MCF 10A (cell line): Measurements from ENCODE around the gene ACSS2. TPM values are rescaled to one million over a fixed set of nuclear protein-coding genes. Genes with fewer than 3 reads are reported as not detected.

Source experiments
- BruUV-seq: library from RNA; stranded (reverse); fragments of 400-500 nt; replicated peaks from 2 replicates; lab custom pipeline; 2021; lab: Mats Ljungman, UMichigan
- CTCF ChIA-PET: fragments of 300-600 bp; sonication (Branson Sonifier 250); formaldehyde crosslinking; extraction: SDS; loops from one replicate; lab custom pipeline; 2021; ENCODE audit warnings: antibody characterized with exemption, inconsistent platforms; lab: Yijun Ruan, JAX
- POLR2A ChIA-PET: fragments of 300-600, 350-650 bp; sonication (Branson Sonifier 250); formaldehyde crosslinking; extraction: SDS; loops from one replicate; lab custom pipeline; 2020; ENCODE audit warnings: antibody characterized with exemption, inconsistent platforms; lab: Yijun Ruan, JAX
- DNase-seq: peaks from one replicate; pipeline ENCODE4 v3.0.0-alpha.2; 2018; ENCODE audit not compliant: unreplicated experiment
- H3K27ac Mint-ChIP-seq: one replicate; pipeline ENCODE4 v1.8.0; 2022; ENCODE audit warnings: mild to moderate bottlenecking, low read depth, mixed read lengths; ENCODE audit not compliant: unreplicated experiment
- H3K27me3 Mint-ChIP-seq: one replicate; pipeline ENCODE4 v1.8.0; 2022; ENCODE audit warnings: mixed read lengths; ENCODE audit not compliant: insufficient read depth, unreplicated experiment
- H3K36me3 Mint-ChIP-seq: one replicate; pipeline ENCODE4 v1.8.0; 2022; ENCODE audit warnings: mild to moderate bottlenecking, moderate library complexity, mixed read lengths; ENCODE audit not compliant: insufficient read depth, unreplicated experiment
- H3K4me1 Mint-ChIP-seq: one replicate; pipeline ENCODE4 v1.8.0; 2022; ENCODE audit warnings: mixed read lengths; ENCODE audit not compliant: insufficient read depth, unreplicated experiment
- H3K4me3 Mint-ChIP-seq: one replicate; pipeline ENCODE4 v1.8.0; 2022; ENCODE audit warnings: mild to moderate bottlenecking, moderate library complexity, mixed read lengths; ENCODE audit not compliant: unreplicated experiment
- H3K9me3 Mint-ChIP-seq: one replicate; pipeline ENCODE4 v1.8.0; 2022; ENCODE audit warnings: mixed read lengths; ENCODE audit not compliant: unreplicated experiment
- intact Hi-C: fragments of 100-400 bp; cut with micrococcal nuclease; formaldehyde crosslinking; loops from 2 replicates; pipeline ENCODE4 v1.14.1; 2022
- total RNA-seq: library from RNA; stranded (reverse); gene quantifications from 2 replicates; pipeline ENCODE4 v1.2.3, GENCODE V29; 2022
- TF ChIP-seq, protein P1 (sequence below): fragments of 200-600 bp; IDR thresholded peaks from one replicate; pipeline ENCODE4 v1.8.0; 2022; ENCODE audit warnings: antibody characterized with exemption, mild to moderate bottlenecking; ENCODE audit not compliant: unreplicated experiment

The ACSS2 gene
- total RNA-seq, 1 experiment from 2014 or later, result 42.0 TPM

GRCh38 chr20:34953960-34954359, 77.5 kb downstream of the ACSS2 start:
- POLR2A ChIA-PET, result interaction anchor here (6.3 kb wide), 1 partner anchor 78 kb away, joined by 116 read pairs; the partner anchor contains the start of gene ACSS2
- Mint-ChIP-seq H3K4me3 (peak overlapping the region; percentile 95), H3K9me3 (no peaks in the 10 kb centered on the region), H3K36me3 (peaks cover 24% of the 10 kb centered on the region), H3K27me3 (no peaks in the 10 kb centered on the region), H3K27ac (peak overlapping the region; percentile 97), H3K4me1 (peaks cover 28% of the 10 kb centered on the region)
- TF ChIP-seq, protein P1, sequence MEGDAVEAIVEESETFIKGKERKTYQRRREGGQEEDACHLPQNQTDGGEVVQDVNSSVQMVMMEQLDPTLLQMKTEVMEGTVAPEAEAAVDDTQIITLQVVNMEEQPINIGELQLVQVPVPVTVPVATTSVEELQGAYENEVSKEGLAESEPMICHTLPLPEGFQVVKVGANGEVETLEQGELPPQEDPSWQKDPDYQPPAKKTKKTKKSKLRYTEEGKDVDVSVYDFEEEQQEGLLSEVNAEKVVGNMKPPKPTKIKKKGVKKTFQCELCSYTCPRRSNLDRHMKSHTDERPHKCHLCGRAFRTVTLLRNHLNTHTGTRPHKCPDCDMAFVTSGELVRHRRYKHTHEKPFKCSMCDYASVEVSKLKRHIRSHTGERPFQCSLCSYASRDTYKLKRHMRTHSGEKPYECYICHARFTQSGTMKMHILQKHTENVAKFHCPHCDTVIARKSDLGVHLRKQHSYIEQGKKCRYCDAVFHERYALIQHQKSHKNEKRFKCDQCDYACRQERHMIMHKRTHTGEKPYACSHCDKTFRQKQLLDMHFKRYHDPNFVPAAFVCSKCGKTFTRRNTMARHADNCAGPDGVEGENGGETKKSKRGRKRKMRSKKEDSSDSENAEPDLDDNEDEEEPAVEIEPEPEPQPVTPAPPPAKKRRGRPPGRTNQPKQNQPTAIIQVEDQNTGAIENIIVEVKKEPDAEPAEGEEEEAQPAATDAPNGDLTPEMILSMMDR, result no peak
- intact Hi-C loops, result no loop called here
- CTCF ChIA-PET, result interaction anchor here (13.1 kb wide), 1 partner anchor 82 kb away, joined by 279 read pairs; the partner anchor contains the start of genes ACSS2 and GGT7
- no peak for DNase-seq
- no TSS peak for BruUV-seq

GRCh38 chr20:34954904-34955230, 78.5 kb downstream of the ACSS2 start:
- peak overlapping the region; percentile 95 for H3K4me3 Mint-ChIP-seq
- intact Hi-C loops, result loop anchor here (1.0 to 5.0 kb wide), 2 partner anchors 81 to 123 kb away; no protein-coding TSS in a partner anchor
- no peaks in the 10 kb centered on the region for H3K27me3 Mint-ChIP-seq
- peak; percentile 51 for DNase-seq
- peaks cover 15% of the 10 kb centered on the region for H3K36me3 Mint-ChIP-seq
- CTCF ChIA-PET, result interaction anchor here (0.6 to 13.1 kb wide), 9 partner anchors 8 to 96 kb away, joined by 3 to 279 read pairs (median 6); partner anchors contain the start of genes ACSS2 and GGT7
- H3K4me1 Mint-ChIP-seq, result peaks cover 25% of the 10 kb centered on the region
- peak overlapping the region; percentile 97 for H3K27ac Mint-ChIP-seq
- POLR2A ChIA-PET, result interaction anchor here (0.6 to 6.3 kb wide), 14 partner anchors 9 to 129 kb away, joined by 3 to 116 read pairs (median 6); partner anchors contain the start of genes ACSS2, GGT7 and NCOA6
- H3K9me3 Mint-ChIP-seq, result no peaks in the 10 kb centered on the region
- TF ChIP-seq, protein P1, result no peak
- BruUV-seq, result no TSS peak

- H3K4me1 Mint-ChIP-seq, result peaks cover 21% of the 10 kb centered on the region
- POLR2A ChIA-PET, result interaction anchor here (0.6 to 6.3 kb wide), 27 partner anchors 8 to 309 kb away, joined by 3 to 116 read pairs (median 4); partner anchors contain the start of genes ACSS2, EDEM2, GGT7 and NCOA6
- CTCF ChIA-PET, result interaction anchor here (0.5 to 13.1 kb wide), 24 partner anchors 9 to 1002 kb away, joined by 3 to 279 read pairs (median 4); partner anchors contain the start of genes ACSS2 and GGT7
- no peaks in the 10 kb centered on the region for H3K27me3 Mint-ChIP-seq
- peak within 1 kb of the TSS; percentile 95 for H3K4me3 Mint-ChIP-seq
- peak within 1 kb of the TSS; percentile 97 for H3K27ac Mint-ChIP-seq
- DNase-seq, result peak; percentile 98
- peaks cover 10% of the 10 kb centered on the region for H3K36me3 Mint-ChIP-seq
- TF ChIP-seq, protein P1, result peak; percentile 64
- no peaks in the 10 kb centered on the region for H3K9me3 Mint-ChIP-seq
- intact Hi-C loops, result loop anchor here (1.0 to 5.0 kb wide), 2 partner anchors 81 to 123 kb away; no protein-coding TSS in a partner anchor
- TSS peak; percentile 75 for BruUV-seq
These were observed 79.0 kb downstream of the ACSS2 start, which contains the start of the genes GSS and MYH7B for GRCh38 chr20:34955231-34956040. GSS (minus strand) TSS chr20:34955806; CDS start chr20:34951852, 3,954 bp downstream. MYH7B (plus strand) TSS chr20:34955868; CDS start chr20:34978006, 22,138 bp downstream.
